ENCODE data around the gene DLGAP3.

DNA sequence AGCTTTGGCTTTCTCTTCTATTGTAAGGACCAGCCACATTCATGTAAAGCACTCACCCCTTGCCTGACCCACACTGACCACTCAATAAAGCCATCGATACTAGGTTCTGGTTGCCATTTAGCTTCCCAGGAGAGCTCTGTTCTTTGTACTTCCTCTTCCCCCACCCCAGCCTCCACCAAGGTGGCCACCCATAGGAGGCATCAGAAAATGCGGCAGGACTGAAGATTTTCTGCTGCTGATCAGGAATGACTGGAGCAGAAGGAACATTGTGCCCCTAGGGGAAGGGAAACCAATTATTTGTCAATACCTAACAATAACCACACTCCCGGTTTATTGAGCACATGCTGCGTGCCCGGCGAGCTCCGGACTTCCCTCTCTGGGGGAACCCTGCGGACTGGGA is 64.7 kb downstream of the DLGAP3 start:
- TF ChIP-seq, protein P1, sequence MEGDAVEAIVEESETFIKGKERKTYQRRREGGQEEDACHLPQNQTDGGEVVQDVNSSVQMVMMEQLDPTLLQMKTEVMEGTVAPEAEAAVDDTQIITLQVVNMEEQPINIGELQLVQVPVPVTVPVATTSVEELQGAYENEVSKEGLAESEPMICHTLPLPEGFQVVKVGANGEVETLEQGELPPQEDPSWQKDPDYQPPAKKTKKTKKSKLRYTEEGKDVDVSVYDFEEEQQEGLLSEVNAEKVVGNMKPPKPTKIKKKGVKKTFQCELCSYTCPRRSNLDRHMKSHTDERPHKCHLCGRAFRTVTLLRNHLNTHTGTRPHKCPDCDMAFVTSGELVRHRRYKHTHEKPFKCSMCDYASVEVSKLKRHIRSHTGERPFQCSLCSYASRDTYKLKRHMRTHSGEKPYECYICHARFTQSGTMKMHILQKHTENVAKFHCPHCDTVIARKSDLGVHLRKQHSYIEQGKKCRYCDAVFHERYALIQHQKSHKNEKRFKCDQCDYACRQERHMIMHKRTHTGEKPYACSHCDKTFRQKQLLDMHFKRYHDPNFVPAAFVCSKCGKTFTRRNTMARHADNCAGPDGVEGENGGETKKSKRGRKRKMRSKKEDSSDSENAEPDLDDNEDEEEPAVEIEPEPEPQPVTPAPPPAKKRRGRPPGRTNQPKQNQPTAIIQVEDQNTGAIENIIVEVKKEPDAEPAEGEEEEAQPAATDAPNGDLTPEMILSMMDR (optimal IDR thresholded peaks at IDR 0.05 in 1 of 3, IDR thresholded peaks at IDR 0.05 in 1 of 3, conservative IDR thresholded peaks at IDR 0.05 in 1 of 3; ENCODE audit: extremely low read depth in 1 of 3, insufficient read depth in 2 of 3, low read length in 3 of 3) = no peak
- TF ChIP-seq EZH2 (IDR thresholded peaks at IDR 0.05; ENCODE audit: low read length) = no peak

Measured in keratinocyte (primary cell).